HUDEP-2 (cell line): Measurements from ENCODE around the gene L2HGDH.
A peak's percentile ranks its signal among the peaks of the same experiment; 100 is the strongest.

Experiments
- DNase-seq, 76 experiments: peaks; one replicate each; lab custom pipeline; 2025; ENCODE audit not compliant: unreplicated experiment in 76 of 76; lab: John Stamatoyannopoulos, UW

The L2HGDH gene

DNA sequence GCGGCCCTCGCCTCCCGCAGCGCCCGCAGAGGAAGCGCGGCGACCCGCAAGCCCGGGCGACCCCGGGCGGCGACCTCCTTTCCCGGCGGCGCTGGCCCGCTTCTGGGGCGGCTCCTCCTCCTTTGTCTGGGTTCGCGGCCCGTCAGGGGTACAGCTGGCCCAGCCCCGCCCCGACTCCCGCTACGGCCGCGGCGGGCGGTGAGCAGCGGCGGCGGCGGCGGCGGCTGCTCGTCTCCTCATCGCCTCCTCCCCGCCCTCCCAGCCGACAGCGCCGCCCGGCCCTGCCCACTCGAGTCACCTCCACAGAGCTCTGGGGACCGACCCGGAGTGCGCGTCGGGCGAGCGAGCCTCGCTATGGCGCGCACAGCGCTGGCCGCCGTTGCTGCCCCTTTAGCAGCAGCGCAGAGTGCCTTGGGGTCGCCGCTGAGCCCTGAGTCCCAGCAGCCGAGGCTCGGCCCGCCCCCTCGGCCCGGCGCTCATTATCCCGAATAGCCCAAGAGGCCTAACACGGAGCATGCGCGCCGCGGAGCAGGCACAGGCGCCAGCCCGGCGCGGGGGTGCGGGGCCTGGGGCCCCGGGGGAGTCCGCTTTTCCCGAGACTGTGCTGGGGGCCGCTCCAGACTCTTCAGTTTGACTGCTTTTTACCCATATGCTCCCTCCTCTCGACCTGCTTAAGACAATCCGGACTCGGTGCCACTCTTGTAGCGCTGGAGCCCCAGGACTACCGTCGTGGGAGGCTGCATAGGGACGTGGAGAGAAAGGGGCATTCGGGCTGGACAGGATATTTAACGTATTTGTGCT is 80.4 kb downstream of the L2HGDH start, which contains the start of gene SOS2:
SOS2 (minus strand) TSS at position 104 of the 801 bp plus-strand sequence. CDS start 295 bp downstream, outside the sequence.
- DNase-seq = peak in 74 of 76 experiments; percentile 21 to 91 (median 74)

DNA sequence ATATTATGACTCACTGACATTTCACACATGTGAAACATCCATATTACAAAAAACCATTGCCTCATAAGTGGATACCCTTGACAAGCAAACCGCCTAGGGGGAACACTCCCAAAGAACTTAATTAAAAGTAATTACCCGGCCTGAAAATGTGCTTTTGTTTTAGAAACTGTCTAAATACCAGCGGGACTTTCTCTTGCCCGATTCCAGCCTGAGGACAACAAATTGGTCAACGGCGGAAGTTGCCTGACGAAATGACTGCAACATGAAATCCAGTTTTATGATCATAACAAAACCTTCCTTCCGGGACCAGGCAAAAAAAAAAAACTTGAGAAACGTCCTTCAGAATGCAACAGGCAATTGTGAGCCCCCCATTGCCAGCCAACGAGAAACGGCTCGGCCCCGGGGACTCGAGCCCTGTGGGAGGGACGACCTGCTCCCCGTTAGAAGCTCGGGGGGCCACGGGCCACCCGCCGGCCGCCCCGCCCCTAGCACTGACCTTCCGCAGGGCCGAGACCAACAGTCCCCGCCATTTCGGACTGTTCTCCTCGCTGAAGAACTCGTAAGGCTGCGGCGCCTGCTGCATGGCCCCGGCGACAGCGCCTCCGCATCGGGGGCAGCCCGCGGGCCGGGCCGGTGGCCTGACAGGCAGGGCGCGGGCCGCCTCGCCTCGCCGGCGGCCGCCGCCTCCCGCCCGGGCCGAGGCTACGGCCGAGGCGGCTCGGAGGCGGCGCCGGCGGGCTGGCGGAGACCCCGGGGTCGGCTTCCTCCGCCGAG is 81.1 kb downstream of the L2HGDH start:
- DNase-seq = peak in 24 of 76 experiments; percentile 6 to 49 (median 26)

DNA sequence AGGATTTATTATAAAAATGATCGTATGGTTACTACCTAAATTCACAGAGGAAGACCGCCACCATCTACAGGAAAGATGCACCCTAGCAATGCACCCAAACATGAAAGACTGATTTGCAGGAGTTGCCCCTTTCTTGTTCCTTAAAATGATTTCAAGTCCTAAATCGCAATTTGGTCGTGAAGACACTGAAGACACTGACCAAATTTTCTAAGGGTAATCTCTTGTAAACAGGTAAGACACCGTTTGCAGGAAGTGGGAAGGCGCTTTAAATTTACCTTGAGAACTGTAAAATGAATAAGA is 81.7 kb downstream of the L2HGDH start:
- DNase-seq = peak in 1 of 76 experiments; percentile 12

DNA sequence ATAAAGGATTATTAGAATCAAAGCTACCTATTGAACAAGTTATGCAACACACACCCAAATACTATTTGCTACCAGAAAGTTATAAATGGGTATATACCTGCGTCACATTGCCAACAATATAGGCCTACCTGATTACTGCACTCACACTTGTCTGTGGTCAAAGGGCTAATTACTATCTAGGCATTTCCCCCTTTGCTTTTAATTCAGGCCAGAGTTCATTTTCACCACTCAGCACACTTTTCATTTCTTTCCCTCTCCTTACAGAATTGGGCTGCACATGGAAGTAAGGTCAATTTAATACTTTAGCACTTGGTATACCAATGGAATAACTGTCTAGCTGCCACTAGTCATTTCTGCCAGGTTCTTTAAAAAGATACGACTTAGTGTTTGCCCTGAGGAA is 82.3 kb downstream of the L2HGDH start:
- DNase-seq = no peak

DNA sequence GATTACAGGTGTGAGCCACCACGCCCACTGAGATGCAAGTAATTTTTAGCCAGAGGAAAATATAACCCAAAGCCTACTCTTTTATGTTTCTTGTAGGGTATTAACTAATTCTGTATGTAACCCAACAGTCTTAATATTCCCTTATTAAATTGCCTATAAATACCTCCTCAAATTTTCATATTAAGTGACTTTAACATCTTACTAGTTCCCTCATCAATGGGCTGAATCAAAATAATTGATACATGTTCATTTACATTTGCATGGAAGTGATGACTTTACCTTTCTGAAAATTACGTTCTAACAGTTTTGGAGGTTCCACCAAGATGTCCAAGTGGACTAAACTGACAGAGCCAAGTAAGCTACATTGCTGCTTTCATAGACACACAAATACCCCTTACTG is 83.7 kb downstream of the L2HGDH start:
- no peak for DNase-seq

DNA sequence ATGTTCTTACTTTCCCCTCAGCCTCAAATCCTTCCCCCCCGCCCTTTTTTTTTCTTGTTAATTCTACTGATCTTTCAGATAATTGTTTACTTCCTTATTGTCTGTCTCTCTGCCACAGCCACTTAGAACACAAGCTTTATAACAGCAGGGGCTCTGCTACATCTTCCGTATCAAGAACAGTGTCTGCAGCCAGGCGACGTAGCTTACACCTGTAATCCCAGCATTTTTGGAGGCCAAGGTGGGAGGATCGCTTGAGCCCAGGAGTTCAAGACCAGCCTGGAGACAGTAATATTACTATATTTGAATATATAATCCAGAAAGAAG is 86.1 kb downstream of the L2HGDH start:
- DNase-seq = no peak

DNA sequence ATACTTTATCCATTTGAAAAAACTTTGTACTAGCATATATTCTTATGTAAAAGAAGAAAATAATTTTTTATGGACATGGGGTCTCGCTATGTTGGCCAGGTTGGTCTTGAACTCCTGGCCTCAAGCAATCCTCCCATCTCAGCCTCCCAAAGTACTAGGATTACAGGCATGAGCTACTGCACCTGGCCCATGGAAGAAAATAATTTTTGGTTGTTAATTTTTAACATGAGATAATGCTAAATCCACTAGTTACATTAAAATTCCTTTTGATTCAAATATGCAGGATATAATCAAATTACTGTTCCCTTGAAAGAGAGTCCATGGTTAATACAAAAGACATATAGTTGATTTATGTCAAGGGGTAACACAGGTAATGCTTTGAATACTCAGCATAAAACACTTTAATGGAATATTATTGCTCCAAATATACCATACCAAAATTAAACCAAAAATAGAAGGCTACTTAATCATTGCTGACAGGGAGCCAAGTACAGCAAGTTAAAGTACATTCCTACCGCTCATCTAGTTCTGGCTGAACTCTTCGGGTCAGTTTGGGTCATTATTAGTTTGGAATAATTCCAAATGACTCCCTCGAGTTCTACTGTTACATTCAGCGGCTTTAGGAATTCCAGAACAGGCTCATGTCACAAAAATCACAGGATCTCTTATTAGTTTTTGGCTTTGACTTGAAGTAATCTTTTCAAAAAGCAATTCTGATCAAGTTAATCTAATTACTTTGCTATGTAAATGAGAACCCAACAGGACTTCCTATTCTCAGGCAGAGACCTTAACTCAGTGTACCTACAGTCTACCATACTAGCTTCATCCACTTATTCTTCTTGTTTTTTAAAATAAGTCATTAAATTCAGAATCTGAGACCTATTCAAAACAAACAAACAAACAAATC is 86.7 kb downstream of the L2HGDH start:
- no peak for DNase-seq

DNA sequence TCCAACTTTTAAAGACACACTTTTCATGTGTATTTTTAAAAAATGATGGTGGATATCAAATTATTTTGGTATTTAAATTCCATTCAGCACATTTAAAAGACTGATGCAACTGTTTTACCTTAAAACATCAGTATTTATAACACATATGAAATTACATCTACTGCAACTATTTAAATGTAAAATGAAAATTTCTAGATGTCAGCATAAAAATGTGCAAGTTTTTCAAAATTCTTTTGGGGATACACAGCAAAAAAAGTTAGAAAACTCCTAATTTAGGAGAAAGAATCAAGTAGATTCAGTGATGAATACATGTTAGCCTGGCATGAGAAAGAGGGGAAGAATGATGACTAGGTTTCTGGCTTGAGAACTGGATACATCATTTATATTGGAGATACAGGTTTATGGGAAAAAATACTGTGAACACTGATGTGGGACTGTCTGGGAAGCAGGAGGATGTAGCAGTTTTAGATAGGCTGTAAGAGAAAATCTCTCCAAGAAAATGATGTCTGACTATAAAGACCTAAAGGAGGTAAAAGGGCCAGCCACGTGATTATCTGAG is 89.9 kb downstream of the L2HGDH start:
- DNase-seq = no peak

DNA sequence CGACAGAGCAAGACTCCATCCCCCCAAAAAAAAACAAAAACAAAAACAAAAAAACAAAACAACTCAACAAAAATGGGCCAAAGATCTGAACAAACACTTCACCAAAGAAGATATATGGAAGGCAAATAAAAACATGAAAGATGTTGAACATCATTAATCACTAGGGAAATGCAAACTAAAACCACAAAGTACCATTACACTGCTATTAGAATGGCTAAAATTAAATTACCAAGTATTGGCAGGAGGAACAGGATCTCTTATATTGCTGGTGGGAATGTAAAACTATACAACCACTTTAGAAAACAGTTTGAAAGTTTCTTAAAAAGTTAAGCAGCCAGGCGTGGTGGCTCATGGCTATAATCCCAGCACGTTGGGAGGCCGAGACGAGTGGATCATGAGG is 93.5 kb downstream of the L2HGDH start:
- no peak for DNase-seq

DNA sequence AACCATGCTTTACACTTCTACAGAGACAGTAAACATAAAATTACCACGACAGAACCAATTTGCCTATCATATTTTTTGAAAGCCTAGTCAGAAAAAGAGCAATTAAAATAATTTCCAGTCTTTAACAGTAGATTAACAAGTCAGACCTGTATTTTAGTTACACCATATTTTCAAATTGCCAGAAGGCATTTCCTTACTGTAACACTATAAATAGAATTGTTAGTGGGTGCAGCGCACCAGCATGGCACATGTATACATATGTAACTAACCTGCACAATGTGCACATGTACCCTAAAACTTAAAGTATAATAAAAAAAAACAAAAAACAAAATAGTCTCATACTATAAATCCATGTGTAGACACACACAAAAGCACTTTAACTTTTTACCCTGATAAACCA is 96.6 kb downstream of the L2HGDH start:
- no peak for DNase-seq

DNA sequence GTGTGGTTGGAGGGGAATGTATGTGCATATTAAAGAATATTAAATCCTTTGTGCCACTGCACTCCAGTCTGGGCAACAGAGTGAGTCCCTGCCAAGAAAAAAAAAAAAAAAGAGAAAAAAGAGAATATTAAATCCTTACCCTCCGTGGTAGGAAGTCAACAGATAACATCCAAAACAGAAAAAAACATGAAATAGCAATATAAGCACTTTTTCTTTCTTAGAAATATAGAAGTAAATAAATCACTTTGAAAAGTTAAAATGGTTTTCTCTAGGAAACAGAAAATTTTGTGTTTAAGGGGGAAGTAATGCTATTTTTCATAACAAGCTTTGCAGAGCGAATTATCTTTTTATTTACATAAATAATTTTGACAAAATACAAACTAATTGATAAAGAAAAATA is 98.2 kb downstream of the L2HGDH start:
- no peak for DNase-seq

DNA sequence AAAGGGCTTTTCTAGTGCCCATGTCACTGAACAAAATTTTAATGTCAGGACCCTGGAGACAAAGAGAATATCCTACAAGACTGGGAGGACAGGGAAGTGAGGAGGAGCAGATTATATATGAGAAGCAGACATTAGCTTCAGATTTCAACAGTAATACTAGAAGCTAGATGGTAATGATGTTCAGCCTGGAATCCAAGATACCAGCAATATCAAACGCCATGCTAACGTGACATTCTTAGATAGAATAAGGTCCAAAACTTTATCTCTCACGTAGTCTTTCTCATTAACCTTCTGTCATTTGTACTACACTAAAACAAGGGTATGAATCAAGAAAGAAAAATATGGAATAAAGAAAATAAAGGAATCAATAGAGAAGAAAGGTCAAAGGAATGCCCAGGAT is 99.3 kb downstream of the L2HGDH start:
- DNase-seq = peak in 3 of 76 experiments; percentile 6 to 15 (median 12)

DNA sequence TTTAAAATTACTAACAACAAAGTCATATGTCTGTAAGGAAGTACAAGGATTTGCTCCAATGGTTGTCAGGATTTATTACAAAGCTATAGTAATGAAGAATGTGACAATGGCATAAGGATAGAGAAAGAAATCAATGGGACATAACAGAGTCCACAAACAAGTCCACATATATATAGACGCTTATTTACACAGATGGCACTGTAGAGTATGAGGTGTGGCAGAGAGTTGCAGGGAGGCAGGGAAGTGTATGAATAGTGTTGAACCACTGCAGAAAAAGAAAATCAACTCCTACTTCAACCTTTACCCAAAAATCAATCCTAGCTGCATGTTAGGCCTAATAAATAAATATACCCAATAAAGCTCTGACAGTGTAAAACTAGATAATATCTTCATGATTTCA is 102.0 kb downstream of the L2HGDH start:
- DNase-seq = no peak

DNA sequence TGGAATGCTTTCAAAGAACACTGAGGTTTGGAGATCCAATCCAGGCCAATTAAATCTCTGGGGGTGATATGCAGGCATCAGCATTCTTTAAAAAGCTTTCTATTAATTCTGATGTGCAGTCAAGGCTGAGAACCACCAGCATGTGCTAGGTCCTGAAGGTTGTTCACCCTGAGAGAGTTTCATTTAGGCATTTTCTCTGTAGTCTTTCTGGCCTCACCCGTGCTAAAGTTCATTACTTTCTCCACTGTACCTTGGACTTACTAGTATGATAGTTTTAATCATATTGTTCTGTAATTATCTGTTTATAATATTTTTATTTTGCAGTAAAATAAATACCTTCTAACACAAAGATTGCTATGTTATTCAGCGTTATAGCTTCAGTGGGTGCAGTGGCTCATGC is 113.5 kb downstream of the L2HGDH start:
- no peak for DNase-seq

DNA sequence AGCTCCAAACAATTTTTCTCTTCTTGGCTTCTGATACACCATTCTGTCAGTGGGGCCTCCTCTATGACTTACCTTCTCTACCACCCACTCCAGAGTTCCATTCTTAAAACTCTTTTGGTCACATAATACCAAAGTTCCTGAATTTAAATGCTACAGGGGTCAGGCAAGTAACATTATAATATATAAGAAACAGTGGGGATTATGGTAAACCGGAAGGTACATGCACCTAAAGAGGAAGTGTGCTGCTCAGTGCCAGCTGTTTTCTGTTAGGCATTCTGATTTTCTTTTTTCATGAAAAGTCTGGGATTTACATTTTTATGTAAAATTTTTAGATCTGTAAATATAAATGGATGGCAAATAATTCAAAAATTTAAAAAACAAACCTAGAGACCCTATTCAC is 120.5 kb downstream of the L2HGDH start:
- no peak for DNase-seq
